Effector memory CD8-positive, alpha-beta T cell (primary cell): ENCODE measurements around the gene AXIN1.

Experiments used
- ATAC-seq: fragments of 150-1000 bp; cut with Tn5 transposase; replicated peaks from 2 replicates; pipeline ENCODE4 v1.10.0; 2021; ENCODE audit warnings: mild to moderate bottlenecking, moderate library complexity
- DNase-seq, 3 experiments: peaks; one replicate each; pipeline ENCODE4 v3.0.0; 2021
- H3K27ac Mint-ChIP-seq, 2 donors: one replicate each; pipeline ENCODE4 v1.8.0; 2022; ENCODE audit warnings: mild to moderate bottlenecking in 2 of 2, mixed read lengths in 2 of 2, moderate library complexity in 2 of 2
- H3K27me3 Mint-ChIP-seq, 2 donors: one replicate each; pipeline ENCODE4 v1.8.0; 2022; ENCODE audit warnings: mixed read lengths in 2 of 2
- H3K36me3 Mint-ChIP-seq: one replicate; pipeline ENCODE4 v1.8.0; 2022; ENCODE audit warnings: mild to moderate bottlenecking, moderate library complexity, mixed read lengths; ENCODE audit not compliant: insufficient read depth
- H3K4me1 Mint-ChIP-seq, 2 donors: one replicate each; pipeline ENCODE4 v1.8.0; 2022; ENCODE audit warnings: low read depth in 2 of 2, mixed read lengths in 2 of 2
- H3K4me3 Mint-ChIP-seq, 2 donors: one replicate each; pipeline ENCODE4 v1.8.0; 2022; ENCODE audit warnings: mild to moderate bottlenecking in 2 of 2, mixed read lengths in 2 of 2, moderate library complexity in 2 of 2
- H3K9me3 Mint-ChIP-seq, 2 donors: one replicate each; pipeline ENCODE4 v1.8.0; 2022; ENCODE audit warnings: mixed read lengths in 2 of 2
- total RNA-seq, 9 experiments: gene quantifications; one replicate each; lab custom pipeline; 2026; lab: John Stamatoyannopoulos, UW

AXIN1 gene, protein sequence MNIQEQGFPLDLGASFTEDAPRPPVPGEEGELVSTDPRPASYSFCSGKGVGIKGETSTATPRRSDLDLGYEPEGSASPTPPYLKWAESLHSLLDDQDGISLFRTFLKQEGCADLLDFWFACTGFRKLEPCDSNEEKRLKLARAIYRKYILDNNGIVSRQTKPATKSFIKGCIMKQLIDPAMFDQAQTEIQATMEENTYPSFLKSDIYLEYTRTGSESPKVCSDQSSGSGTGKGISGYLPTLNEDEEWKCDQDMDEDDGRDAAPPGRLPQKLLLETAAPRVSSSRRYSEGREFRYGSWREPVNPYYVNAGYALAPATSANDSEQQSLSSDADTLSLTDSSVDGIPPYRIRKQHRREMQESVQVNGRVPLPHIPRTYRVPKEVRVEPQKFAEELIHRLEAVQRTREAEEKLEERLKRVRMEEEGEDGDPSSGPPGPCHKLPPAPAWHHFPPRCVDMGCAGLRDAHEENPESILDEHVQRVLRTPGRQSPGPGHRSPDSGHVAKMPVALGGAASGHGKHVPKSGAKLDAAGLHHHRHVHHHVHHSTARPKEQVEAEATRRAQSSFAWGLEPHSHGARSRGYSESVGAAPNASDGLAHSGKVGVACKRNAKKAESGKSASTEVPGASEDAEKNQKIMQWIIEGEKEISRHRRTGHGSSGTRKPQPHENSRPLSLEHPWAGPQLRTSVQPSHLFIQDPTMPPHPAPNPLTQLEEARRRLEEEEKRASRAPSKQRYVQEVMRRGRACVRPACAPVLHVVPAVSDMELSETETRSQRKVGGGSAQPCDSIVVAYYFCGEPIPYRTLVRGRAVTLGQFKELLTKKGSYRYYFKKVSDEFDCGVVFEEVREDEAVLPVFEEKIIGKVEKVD
- total RNA-seq, result 63.0 to 125 (median 95.8) reads per million in 9 experiments

GRCh38 chr16:352547-353403 is at the start of gene AXIN1:
Gene AXIN1 (minus strand): TSS chr16:352723. CDS start chr16:347025, 5,698 bp downstream.
- DNase-seq (peak; percentile 96 to 99 (median 97)), ATAC-seq (peak; percentile 71)
- Mint-ChIP-seq H3K4me1 (peaks cover 38 to 46% of the 10 kb centered on the region in 2 donors), H3K27me3 (no peaks in the 10 kb centered on the region), H3K4me3 (peak within 1 kb of the TSS; percentile 79 to 85), H3K36me3 (peaks cover 16% of the 10 kb centered on the region), H3K9me3 (no peaks in the 10 kb centered on the region), H3K27ac (peak within 1 kb of the TSS; percentile 56 to 86)

DNA sequence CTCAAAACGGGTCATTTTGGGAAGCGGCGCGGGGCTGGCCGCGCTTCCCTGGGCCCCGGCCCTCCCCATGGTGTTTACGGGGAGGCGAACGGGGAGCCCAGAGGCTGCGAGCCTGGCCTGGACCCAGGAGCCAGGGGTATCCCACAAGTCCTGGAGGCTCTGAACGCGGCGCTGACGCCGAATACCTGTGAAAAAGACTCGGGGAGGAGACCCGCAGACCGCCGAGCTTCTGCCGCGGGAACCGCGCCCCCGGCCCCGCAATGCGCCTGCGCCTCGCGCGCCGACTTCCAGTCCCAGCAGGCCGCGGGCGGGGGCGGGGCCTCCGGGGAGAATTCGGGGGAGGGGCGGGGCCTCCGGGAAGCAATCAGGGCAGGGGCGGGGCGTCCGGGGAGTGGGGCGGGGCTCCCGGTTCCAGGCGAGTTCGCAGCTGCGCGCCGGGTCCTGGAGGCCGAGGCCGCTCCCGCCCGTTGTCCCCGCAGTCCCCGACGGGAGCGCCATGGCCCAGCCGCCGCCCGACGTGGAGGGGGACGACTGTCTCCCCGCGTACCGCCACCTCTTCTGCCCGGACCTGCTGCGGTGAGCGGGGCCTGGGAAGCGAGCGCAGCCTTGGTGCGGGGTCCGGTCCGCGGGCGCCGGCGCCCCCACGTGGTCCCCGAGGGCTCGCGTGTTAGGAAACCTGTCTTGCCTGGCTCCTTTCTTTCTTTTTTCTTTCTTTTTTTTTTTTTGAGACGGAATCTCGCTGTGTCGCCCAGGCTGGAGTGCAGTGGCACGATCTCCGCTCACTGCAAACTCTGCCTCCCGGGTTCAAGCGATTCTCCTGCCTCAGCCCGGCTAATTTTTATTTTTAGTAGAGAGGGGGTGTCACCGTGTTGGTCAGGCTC is 49.2 kb upstream of the AXIN1 start, which contains the start of gene DECR2:
Gene DECR2, plus strand, starts transcription at position 418 of the 881 bp plus-strand sequence. Its CDS starts 79 bp downstream, at position 497.
- Mint-ChIP-seq H3K4me3 (peak within 1 kb of the TSS; percentile 85 to 86), H3K9me3 (no peaks in the 10 kb centered on the region), H3K36me3 (peaks cover 32% of the 10 kb centered on the region), H3K27ac (peak within 1 kb of the TSS; percentile 87 to 90), H3K4me1 (peaks cover 5 to 19% of the 10 kb centered on the region in 2 donors), H3K27me3 (no peaks in the 10 kb centered on the region)
- DNase-seq, result peak; percentile 91 to 94 (median 92)
- ATAC-seq, result peak; percentile 75

GRCh38 chr16:400061-400591 is 47.6 kb upstream of the AXIN1 start:
- peak overlapping the region; percentile 85 to 86 for H3K4me3 Mint-ChIP-seq
- no peaks in the 10 kb centered on the region for H3K27me3 Mint-ChIP-seq
- ATAC-seq, result no peak
- peak overlapping the region; percentile 87 to 90 for H3K27ac Mint-ChIP-seq
- peaks cover 34% of the 10 kb centered on the region for H3K36me3 Mint-ChIP-seq
- H3K4me1 Mint-ChIP-seq, result peaks cover 5 to 21% of the 10 kb centered on the region in 2 donors
- no peak for DNase-seq
- no peaks in the 10 kb centered on the region for H3K9me3 Mint-ChIP-seq

DNA sequence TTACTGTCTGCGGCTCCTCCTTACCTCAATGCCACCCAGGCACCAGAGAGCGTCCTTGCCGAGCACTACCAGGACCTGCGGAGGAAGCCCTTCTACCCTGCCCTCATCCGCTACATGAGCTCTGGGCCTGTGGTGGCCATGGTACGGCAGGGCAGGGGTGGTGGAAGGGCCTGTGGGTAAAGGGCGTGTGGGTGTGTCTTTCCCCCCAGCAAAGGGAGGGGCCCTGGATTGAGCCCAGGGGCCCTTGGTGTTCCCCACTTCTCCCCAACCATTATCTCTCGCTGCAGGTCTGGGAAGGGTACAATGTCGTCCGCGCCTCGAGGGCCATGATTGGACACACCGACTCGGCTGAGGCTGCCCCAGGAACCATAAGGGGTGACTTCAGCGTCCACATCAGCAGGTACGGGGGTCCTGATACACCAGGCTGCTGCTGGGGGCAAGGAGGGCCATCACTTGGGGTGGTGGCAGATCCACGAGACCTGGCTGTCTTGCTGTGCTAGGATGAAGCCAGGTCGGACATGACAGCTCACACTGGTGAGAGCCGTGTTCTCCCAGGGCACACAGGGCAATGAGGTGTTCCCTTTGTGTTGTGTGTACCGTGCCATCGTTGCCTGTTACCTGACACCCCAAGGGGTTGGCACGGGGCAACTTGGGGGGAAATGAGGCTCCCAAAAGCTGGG is 47.0 kb upstream of the AXIN1 start:
- DNase-seq (no peak), ATAC-seq (no peak)
- H3K4me3 Mint-ChIP-seq, result peak overlapping the region; percentile 85 to 86
- no peak overlapping the region for H3K27ac Mint-ChIP-seq
- peaks cover 37% of the 10 kb centered on the region for H3K36me3 Mint-ChIP-seq
- H3K9me3 Mint-ChIP-seq, result no peaks in the 10 kb centered on the region
- H3K4me1 Mint-ChIP-seq, result peaks cover 5 to 21% of the 10 kb centered on the region in 2 donors
- no peaks in the 10 kb centered on the region for H3K27me3 Mint-ChIP-seq

DNA sequence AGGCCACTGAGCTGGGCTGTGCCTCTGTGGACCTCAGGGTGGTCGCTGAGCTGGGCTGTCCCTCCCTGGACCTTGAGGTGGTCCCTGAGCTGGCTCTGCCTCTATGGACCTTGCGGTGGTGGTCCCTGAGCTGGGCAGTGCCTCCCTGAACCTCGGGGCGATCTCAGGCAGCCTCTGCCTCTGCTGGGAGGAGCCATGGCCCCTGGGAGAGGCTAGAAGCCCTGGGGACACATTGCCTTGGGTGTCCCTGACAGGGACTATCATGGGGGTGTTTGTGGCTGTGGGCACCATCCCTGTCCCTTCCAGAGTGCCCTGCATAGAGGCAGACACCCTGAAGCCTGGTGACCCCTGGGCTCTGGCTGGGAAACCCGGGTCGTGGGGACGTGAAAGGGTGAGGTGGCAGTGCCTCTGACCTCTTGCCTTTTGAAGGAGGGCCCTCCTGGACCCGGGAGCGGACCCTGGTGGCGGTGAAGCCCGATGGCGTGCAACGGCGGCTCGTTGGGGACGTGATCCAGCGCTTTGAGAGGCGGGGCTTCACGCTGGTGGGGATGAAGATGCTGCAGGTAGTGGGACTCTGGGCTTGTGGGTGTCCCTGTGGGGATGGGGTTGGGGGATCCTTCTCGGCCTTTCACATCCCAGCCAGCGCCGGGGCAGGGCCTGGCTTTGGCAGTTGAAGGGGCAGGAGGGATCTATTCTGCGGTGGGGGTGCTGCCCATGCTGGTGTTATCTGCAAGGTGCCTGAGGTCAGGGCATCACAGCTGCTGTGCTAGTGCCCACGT is 46.2 kb upstream of the AXIN1 start:
- ATAC-seq (no peak), DNase-seq (no peak)
- Mint-ChIP-seq H3K4me1 (peaks cover 5 to 21% of the 10 kb centered on the region in 2 donors), H3K27ac (peak overlapping the region in 1 of 2 donors; percentile 60), H3K9me3 (no peaks in the 10 kb centered on the region), H3K4me3 (peak overlapping the region; percentile 58 to 85), H3K36me3 (peaks cover 38% of the 10 kb centered on the region), H3K27me3 (no peaks in the 10 kb centered on the region)

DNA sequence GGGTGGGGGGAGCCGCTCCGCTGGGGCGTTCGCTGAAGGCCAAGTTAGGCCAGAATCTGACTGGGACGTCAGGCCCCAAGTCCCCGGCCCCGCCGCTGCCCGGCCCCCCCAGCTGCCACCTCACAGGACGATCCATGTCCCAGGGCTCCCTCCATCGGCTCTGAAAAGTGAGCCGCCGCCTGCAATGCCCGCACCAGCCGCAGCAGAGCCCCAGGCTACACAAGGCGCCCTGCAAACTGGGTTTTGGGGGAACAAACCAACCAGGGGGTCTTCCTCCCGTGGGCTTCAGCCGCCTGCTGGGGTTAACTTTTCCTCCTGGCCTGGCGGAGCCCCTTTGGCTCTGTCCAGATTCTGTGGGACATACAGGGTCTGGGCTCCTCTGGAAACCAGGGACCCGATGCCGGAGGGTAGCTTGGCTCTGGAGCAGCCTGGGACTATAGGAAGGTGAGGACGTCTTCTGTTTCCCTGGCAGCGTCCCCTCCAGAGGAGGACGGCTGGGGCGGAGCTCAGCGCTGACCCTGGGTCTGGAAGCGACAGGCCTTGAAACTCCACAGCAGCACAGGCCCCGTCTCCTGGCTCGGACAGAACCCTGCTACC is 45.3 kb upstream of the AXIN1 start:
- DNase-seq (no peak), ATAC-seq (no peak)
- H3K4me1 Mint-ChIP-seq, result peaks cover 5 to 21% of the 10 kb centered on the region in 2 donors
- H3K27ac Mint-ChIP-seq, result peak overlapping the region in 1 of 2 donors; percentile 60
- H3K27me3 Mint-ChIP-seq, result no peaks in the 10 kb centered on the region
- H3K9me3 Mint-ChIP-seq, result no peaks in the 10 kb centered on the region
- H3K4me3 Mint-ChIP-seq, result peak overlapping the region; percentile 58 to 85
- H3K36me3 Mint-ChIP-seq, result peaks cover 38% of the 10 kb centered on the region

DNA sequence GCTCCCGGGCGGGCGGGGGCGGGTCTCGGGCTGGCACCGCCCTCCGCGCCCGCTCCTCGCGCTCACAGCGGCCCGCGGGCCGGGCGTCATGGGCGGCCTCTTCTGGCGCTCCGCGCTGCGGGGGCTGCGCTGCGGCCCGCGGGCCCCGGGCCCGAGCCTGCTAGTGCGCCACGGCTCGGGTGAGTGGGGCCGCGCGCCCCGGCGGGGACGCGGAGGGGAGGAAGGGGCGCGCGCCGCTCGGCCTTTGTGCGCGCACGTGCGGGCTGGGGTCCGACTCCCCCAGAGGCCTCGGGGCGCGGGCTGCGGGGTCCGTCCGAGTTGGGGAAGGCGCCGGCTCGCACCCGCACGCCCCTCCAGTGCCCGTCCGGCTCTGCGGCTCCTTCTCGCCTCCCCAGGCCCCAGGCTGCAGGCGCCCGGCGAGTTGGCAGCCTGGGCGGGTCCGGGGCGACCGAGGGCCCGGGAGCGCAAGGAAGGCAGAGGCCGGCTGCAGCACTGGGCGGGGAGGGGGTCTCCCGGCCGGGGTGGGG is 44.7 kb upstream of the AXIN1 start, which contains the start of gene NME4:
Gene NME4, plus strand, starts transcription at position 65 of the 527 bp plus-strand sequence. Its CDS starts 24 bp downstream, at position 89.
- H3K9me3 Mint-ChIP-seq, result no peaks in the 10 kb centered on the region
- H3K36me3 Mint-ChIP-seq, result peaks cover 37% of the 10 kb centered on the region
- ATAC-seq (no peak), DNase-seq (no peak)
- no peaks in the 10 kb centered on the region for H3K27me3 Mint-ChIP-seq
- H3K27ac Mint-ChIP-seq, result peak within 1 kb of the TSS in 1 of 2 donors; percentile 87
- peaks cover 5 to 27% of the 10 kb centered on the region in 2 donors for H3K4me1 Mint-ChIP-seq
- peak within 1 kb of the TSS; percentile 78 to 85 for H3K4me3 Mint-ChIP-seq

GRCh38 chr16:396605-397004 is 44.1 kb upstream of the AXIN1 start:
- Mint-ChIP-seq H3K4me1 (peaks cover 11 to 33% of the 10 kb centered on the region in 2 donors), H3K4me3 (peak overlapping the region; percentile 78 to 79), H3K27ac (peak overlapping the region in 1 of 2 donors; percentile 87), H3K36me3 (peaks cover 38% of the 10 kb centered on the region), H3K27me3 (no peaks in the 10 kb centered on the region), H3K9me3 (no peaks in the 10 kb centered on the region)
- no peak for DNase-seq
- no peak for ATAC-seq

GRCh38 chr16:396199-396598 is 43.7 kb upstream of the AXIN1 start:
- Mint-ChIP-seq H3K4me3 (peak overlapping the region; percentile 78 to 79), H3K27ac (peak overlapping the region in 1 of 2 donors; percentile 87), H3K27me3 (no peaks in the 10 kb centered on the region), H3K9me3 (no peaks in the 10 kb centered on the region), H3K4me1 (peaks cover 11 to 33% of the 10 kb centered on the region in 2 donors), H3K36me3 (peaks cover 36% of the 10 kb centered on the region)
- ATAC-seq (no peak), DNase-seq (no peak)

- Mint-ChIP-seq H3K36me3 (peaks cover 16% of the 10 kb centered on the region), H3K9me3 (no peaks in the 10 kb centered on the region), H3K4me3 (peak overlapping the region; percentile 40 to 57), H3K4me1 (peaks cover 6 to 15% of the 10 kb centered on the region in 2 donors), H3K27ac (peak overlapping the region; percentile 71 to 77), H3K27me3 (no peaks in the 10 kb centered on the region)
- DNase-seq (peak in 1 of 3 experiments; percentile 38), ATAC-seq (peak; percentile 53)
Measured at GRCh38 chr16:392450-393030, 40.0 kb upstream of the AXIN1 start.
